SH-SY5Y (cell line): ENCODE measurements around the gene SLC35F2.

Experiments used
- GATA2 ChIP-seq: IDR thresholded peaks from 2 replicates; pipeline ENCODE4 v1.6.1; 2011; ENCODE audit warnings: mild to moderate bottlenecking, low read depth, low read length
- GATA3 ChIP-seq: IDR thresholded peaks from 2 replicates; pipeline ENCODE4 v1.6.1; 2011; ENCODE audit warnings: low read depth, mild to moderate bottlenecking, low read length, moderate library complexity

DNA sequence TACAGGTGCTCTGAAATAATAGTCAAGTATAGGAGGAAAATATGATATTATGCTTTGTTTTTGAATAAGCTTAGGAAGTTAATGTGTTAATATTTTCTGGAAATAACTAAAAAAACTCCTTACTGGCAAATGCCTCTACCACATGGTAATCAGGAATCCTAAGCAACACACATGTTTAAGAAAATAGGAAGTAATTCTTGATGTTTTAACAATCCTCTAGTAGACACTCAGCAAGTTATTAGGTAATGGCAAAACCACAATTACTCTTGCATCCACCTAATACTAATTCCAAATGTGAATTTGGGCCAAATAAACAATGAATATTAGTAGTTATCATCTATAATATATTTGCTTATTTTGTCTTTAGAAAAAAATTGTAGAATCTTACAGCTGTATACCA, 53.6 kb downstream of the SLC35F2 start:
- TF ChIP-seq GATA3 (no peak), GATA2 (no peak)
